ENCODE results near the gene PINK1. TPM values are rescaled to one million over a fixed set of nuclear protein-coding genes. Genes with fewer than 3 reads are reported as not detected.
"Not testable (repeated sequence)": the region's sequence is repeated elsewhere in the genome, so short reads cannot be mapped to it uniquely, and the experiment has no call there.

Gene PINK1
- total RNA-seq, 2 experiments from 2014 or later = 3.7 to 5.3 TPM

- H3K27ac Mint-ChIP-seq = peak overlapping the region; percentile 99
- ATAC-seq = no peak
- peak overlapping the region; percentile 83 for H3K4me3 Mint-ChIP-seq
- peaks cover 38% of the 10 kb centered on the region for H3K4me1 Mint-ChIP-seq
- CTCF ChIA-PET = interaction anchor here (1.0 to 6.2 kb wide), 5 partner anchors 16 to 154 kb away, joined by 3 to 39 read pairs (median 7); partner anchors contain the start of genes MUL1 and PINK1
- H3K36me3 Mint-ChIP-seq = peaks cover 13% of the 10 kb centered on the region
- no peaks in the 10 kb centered on the region for H3K9me3 Mint-ChIP-seq (ENCODE audit: low read depth)
- DNase-seq = no peak
- H3K27me3 Mint-ChIP-seq = no peaks in the 10 kb centered on the region
These were observed 28.8 kb downstream of the PINK1 start for GRCh38 chr1:20662110-20662475.

- ATAC-seq = no peak
- H3K4me3 Mint-ChIP-seq = no peak overlapping the region
These were observed 30.1 kb downstream of the PINK1 start for GRCh38 chr1:20663365-20663764.

GRCh38 chr1:20663969-20664715 lies 30.9 kb downstream of the PINK1 start:
- Mint-ChIP-seq H3K36me3 (peaks cover 10% of the 10 kb centered on the region), H3K4me3 (no peak overlapping the region)

More at GRCh38 chr1:20663365-20663764, 30.1 kb downstream of the PINK1 start:
- no peak for DNase-seq
- H3K27ac Mint-ChIP-seq = no peak overlapping the region
- H3K27me3 Mint-ChIP-seq = no peaks in the 10 kb centered on the region
- H3K36me3 Mint-ChIP-seq = peaks cover 10% of the 10 kb centered on the region
- H3K9me3 Mint-ChIP-seq (ENCODE audit: low read depth) = no peaks in the 10 kb centered on the region
- peaks cover 36% of the 10 kb centered on the region for H3K4me1 Mint-ChIP-seq
- CTCF ChIA-PET = interaction anchor here (2.3 to 3.3 kb wide), 2 partner anchors 30 to 34 kb away, joined by 8 to 11 read pairs; partner anchors contain the start of gene PINK1

GRCh38 chr1:20665726-20666125 lies 32.5 kb downstream of the PINK1 start:
- Mint-ChIP-seq H3K4me1 (peaks cover 16% of the 10 kb centered on the region), H3K27ac (no peak overlapping the region), H3K36me3 (peaks cover 1% of the 10 kb centered on the region), H3K4me3 (no peak overlapping the region), H3K9me3 (ENCODE audit: low read depth) (no peaks in the 10 kb centered on the region), H3K27me3 (no peaks in the 10 kb centered on the region)
- DNase-seq (no peak), ATAC-seq (no peak)
- CTCF ChIA-PET = interaction anchor here (0.8 to 3.3 kb wide), 3 partner anchors 32 to 530 kb away, joined by 5 to 12 read pairs (median 11); partner anchors contain the start of gene PINK1

More at GRCh38 chr1:20663969-20664715, 30.9 kb downstream of the PINK1 start:
- H3K27ac Mint-ChIP-seq = no peak overlapping the region
- peaks cover 31% of the 10 kb centered on the region for H3K4me1 Mint-ChIP-seq
- ATAC-seq (no peak), DNase-seq (no peak)
- no peaks in the 10 kb centered on the region for H3K9me3 Mint-ChIP-seq (ENCODE audit: low read depth)
- CTCF ChIA-PET = interaction anchor here (2.3 to 3.3 kb wide), 2 partner anchors 31 to 33 kb away, joined by 8 to 11 read pairs; partner anchors contain the start of gene PINK1
- H3K27me3 Mint-ChIP-seq = no peaks in the 10 kb centered on the region

- H3K27me3 Mint-ChIP-seq = no peaks in the 10 kb centered on the region
- no peak overlapping the region for H3K27ac Mint-ChIP-seq
- peaks cover under 1% of the 10 kb centered on the region for H3K36me3 Mint-ChIP-seq
- no peaks in the 10 kb centered on the region for H3K9me3 Mint-ChIP-seq (ENCODE audit: low read depth)
- CTCF ChIA-PET = interaction anchor here (0.6 to 3.3 kb wide), 3 partner anchors 31 to 723 kb away, joined by 3 to 12 read pairs (median 11); partner anchors contain the start of gene PINK1
- no peak for DNase-seq
- H3K4me1 Mint-ChIP-seq = peaks cover 16% of the 10 kb centered on the region
- no peak overlapping the region for H3K4me3 Mint-ChIP-seq
- ATAC-seq = no peak
These were observed 32.9 kb downstream of the PINK1 start for GRCh38 chr1:20666146-20666545.

- Mint-ChIP-seq H3K27me3 (no peaks in the 10 kb centered on the region), H3K36me3 (no peaks in the 10 kb centered on the region), H3K4me1 (peaks cover 15% of the 10 kb centered on the region), H3K27ac (no peak overlapping the region), H3K9me3 (ENCODE audit: low read depth) (no peaks in the 10 kb centered on the region), H3K4me3 (no peak overlapping the region)
- ATAC-seq (peak; percentile 72), DNase-seq (peak; percentile 51)
- CTCF ChIA-PET = interaction anchor here (0.6 to 2.3 kb wide), 3 partner anchors 30 to 723 kb away, joined by 3 to 12 read pairs (median 4); partner anchors contain the start of gene PINK1
These were observed 33.5 kb downstream of the PINK1 start for GRCh38 chr1:20666804-20667203.

GRCh38 chr1:20668581-20668980 lies 35.3 kb downstream of the PINK1 start:
- Mint-ChIP-seq H3K4me1 (peaks cover 5% of the 10 kb centered on the region), H3K4me3 (no peak overlapping the region), H3K27ac (no peak overlapping the region), H3K9me3 (ENCODE audit: low read depth) (no peaks in the 10 kb centered on the region), H3K36me3 (no peaks in the 10 kb centered on the region), H3K27me3 (peaks cover 8% of the 10 kb centered on the region)
- CTCF ChIA-PET = interaction anchor here (1.1 to 1.6 kb wide), 3 partner anchors 29 to 527 kb away, joined by 3 to 6 read pairs (median 3); partner anchors contain the start of gene PINK1
- ATAC-seq (no peak), DNase-seq (no peak)

- Mint-ChIP-seq H3K36me3 (no peaks in the 10 kb centered on the region), H3K27me3 (peaks cover 23% of the 10 kb centered on the region), H3K4me1 (peaks cover 5% of the 10 kb centered on the region), H3K9me3 (ENCODE audit: low read depth) (no peaks in the 10 kb centered on the region), H3K27ac (no peak overlapping the region), H3K4me3 (no peak overlapping the region)
- no peak for ATAC-seq
- DNase-seq = no peak
- CTCF ChIA-PET = no interaction called here
These were observed 37.7 kb downstream of the PINK1 start for GRCh38 chr1:20670936-20671335.

GRCh38 chr1:20672265-20672632 lies 39.0 kb downstream of the PINK1 start:
- CTCF ChIA-PET = no interaction called here
- DNase-seq (no peak), ATAC-seq (no peak)
- Mint-ChIP-seq H3K27ac (no peak overlapping the region), H3K4me3 (no peak overlapping the region), H3K4me1 (no peaks in the 10 kb centered on the region), H3K27me3 (peaks cover 33% of the 10 kb centered on the region), H3K36me3 (peaks cover 4% of the 10 kb centered on the region), H3K9me3 (ENCODE audit: low read depth) (peaks cover 3% of the 10 kb centered on the region)

GRCh38 chr1:20673626-20674025 lies 40.4 kb downstream of the PINK1 start:
- ATAC-seq; CTCF ChIA-PET; H3K9me3 Mint-ChIP-seq (ENCODE audit: low read depth); H3K4me1 Mint-ChIP-seq; H3K27ac Mint-ChIP-seq; H3K4me3 Mint-ChIP-seq; DNase-seq; H3K36me3 Mint-ChIP-seq: not testable (repeated sequence)
- H3K27me3 Mint-ChIP-seq = peaks cover 45% of the 10 kb centered on the region

- DNase-seq = peak; percentile 69
- CTCF ChIA-PET = interaction anchor here (0.5 to 2.2 kb wide), 5 partner anchors 9 to 1342 kb away, joined by 3 to 5 read pairs (median 4); no protein-coding TSS in a partner anchor
These were observed 45.3 kb downstream of the PINK1 start for GRCh38 chr1:20678599-20678998.

GRCh38 chr1:20680269-20680668 lies 47.0 kb downstream of the PINK1 start:
- Mint-ChIP-seq H3K27ac (no peak overlapping the region), H3K9me3 (ENCODE audit: low read depth) (peaks cover 7% of the 10 kb centered on the region), H3K4me3 (no peak overlapping the region), H3K36me3 (peaks cover 8% of the 10 kb centered on the region), H3K4me1 (peaks cover 18% of the 10 kb centered on the region), H3K27me3 (peaks cover 73% of the 10 kb centered on the region)
- DNase-seq (no peak), ATAC-seq (no peak)
- CTCF ChIA-PET = interaction anchor here (0.9 kb wide), 2 partner anchors 15 to 17 kb away, joined by 3 to 4 read pairs; no protein-coding TSS in a partner anchor

More at GRCh38 chr1:20678599-20678998, 45.3 kb downstream of the PINK1 start:
- Mint-ChIP-seq H3K4me3 (no peak overlapping the region), H3K27ac (no peak overlapping the region), H3K27me3 (peaks cover 73% of the 10 kb centered on the region), H3K4me1 (peaks cover 18% of the 10 kb centered on the region), H3K36me3 (peaks cover 8% of the 10 kb centered on the region), H3K9me3 (ENCODE audit: low read depth) (peaks cover 7% of the 10 kb centered on the region)
- ATAC-seq = peak; percentile 68

GRCh38 chr1:20681999-20682398 lies 48.7 kb downstream of the PINK1 start:
- Mint-ChIP-seq H3K36me3 (peaks cover 6% of the 10 kb centered on the region), H3K9me3 (ENCODE audit: low read depth) (peaks cover 7% of the 10 kb centered on the region), H3K27ac (no peak overlapping the region), H3K4me3 (no peak overlapping the region), H3K4me1 (peaks cover 18% of the 10 kb centered on the region), H3K27me3 (peaks cover 59% of the 10 kb centered on the region)
- DNase-seq (no peak), ATAC-seq (no peak)
- CTCF ChIA-PET = interaction anchor here (1.4 kb wide), 1 partner anchor 15 kb away, joined by 5 read pairs; no protein-coding TSS in a partner anchor

Data from activated CD8-positive, alpha-beta memory T cell treated with anti-CD3 and anti-CD28 coated beads, Interleukin-2, amount 10 ng/mL, durations not matched to agents 7 days and 5 days (primary cell).